Endothelial cell of umbilical vein (primary cell): Measurements from ENCODE around the gene SKIC8.

Experiments
- EZH2 ChIP-seq: IDR thresholded peaks from 2 replicates; pipeline ENCODE4 v1.6.1; 2012; ENCODE audit warnings: borderline replicate concordance, low read depth, mild to moderate bottlenecking, moderate library complexity, low read length, inconsistent platforms; ENCODE audit not compliant: severe bottlenecking
- JUN ChIP-seq: IDR thresholded peaks from 2 replicates; pipeline ENCODE4 v1.6.1; 2011; ENCODE audit warnings: borderline replicate concordance, low read depth; ENCODE audit not compliant: insufficient read length, insufficient read depth
- MYC ChIP-seq: IDR thresholded peaks from one replicate; pipeline ENCODE4 v1.6.1; 2011; ENCODE audit warnings: mild to moderate bottlenecking, low read depth, low read length
- POLR2AphosphoS5 ChIP-seq: IDR thresholded peaks from 2 replicates; pipeline ENCODE4 v1.6.1; 2012; ENCODE audit warnings: low read depth, mild to moderate bottlenecking, control low read depth, low read length, moderate library complexity; ENCODE audit not compliant: insufficient read depth
- TF ChIP-seq, protein P1 (sequence below), 2 donors: IDR thresholded peaks; 1 replicate in 1 of 2; 2 replicates in 1 of 2; pipeline ENCODE4 v1.5.1; 2011; ENCODE audit warnings: low read length in 2 of 2, mild to moderate bottlenecking in 2 of 2, moderate library complexity in 2 of 2, control low read depth in 1 of 2, inconsistent platforms in 1 of 2, low read depth in 1 of 2; ENCODE audit not compliant: insufficient read depth in 1 of 2; ENCODE audit errors: extremely low read depth in 1 of 2

DNA sequence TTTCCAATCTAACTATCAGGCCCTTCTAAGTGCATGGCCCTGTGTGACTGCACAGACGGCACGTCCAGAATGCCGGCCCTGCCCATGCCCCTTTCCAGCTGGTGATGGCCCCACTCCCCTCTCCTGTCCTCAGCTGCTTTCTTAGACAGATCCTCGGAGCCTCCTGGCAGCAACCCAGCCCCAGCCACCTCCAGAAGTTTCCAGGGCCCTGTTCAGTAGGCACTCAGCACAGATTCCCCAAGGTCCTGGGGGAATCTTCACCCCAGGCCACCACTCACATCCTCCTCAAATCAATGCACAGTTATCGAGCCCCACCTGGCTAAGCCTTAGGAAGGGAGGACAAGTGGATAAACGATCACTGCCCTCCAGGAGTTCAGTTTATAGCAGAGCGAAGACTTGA is 39.4 kb upstream of the SKIC8 start:
- no peak for TF ChIP-seq POLR2AphosphoS5
- TF ChIP-seq, protein P1, sequence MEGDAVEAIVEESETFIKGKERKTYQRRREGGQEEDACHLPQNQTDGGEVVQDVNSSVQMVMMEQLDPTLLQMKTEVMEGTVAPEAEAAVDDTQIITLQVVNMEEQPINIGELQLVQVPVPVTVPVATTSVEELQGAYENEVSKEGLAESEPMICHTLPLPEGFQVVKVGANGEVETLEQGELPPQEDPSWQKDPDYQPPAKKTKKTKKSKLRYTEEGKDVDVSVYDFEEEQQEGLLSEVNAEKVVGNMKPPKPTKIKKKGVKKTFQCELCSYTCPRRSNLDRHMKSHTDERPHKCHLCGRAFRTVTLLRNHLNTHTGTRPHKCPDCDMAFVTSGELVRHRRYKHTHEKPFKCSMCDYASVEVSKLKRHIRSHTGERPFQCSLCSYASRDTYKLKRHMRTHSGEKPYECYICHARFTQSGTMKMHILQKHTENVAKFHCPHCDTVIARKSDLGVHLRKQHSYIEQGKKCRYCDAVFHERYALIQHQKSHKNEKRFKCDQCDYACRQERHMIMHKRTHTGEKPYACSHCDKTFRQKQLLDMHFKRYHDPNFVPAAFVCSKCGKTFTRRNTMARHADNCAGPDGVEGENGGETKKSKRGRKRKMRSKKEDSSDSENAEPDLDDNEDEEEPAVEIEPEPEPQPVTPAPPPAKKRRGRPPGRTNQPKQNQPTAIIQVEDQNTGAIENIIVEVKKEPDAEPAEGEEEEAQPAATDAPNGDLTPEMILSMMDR (IDR thresholded peaks at IDR 0.05; ENCODE audit: extremely low read depth in 1 of 2, insufficient read depth in 1 of 2, low read depth in 1 of 2, low read length in 2 of 2): no peak
- TF ChIP-seq MYC: no peak
- no peak for TF ChIP-seq EZH2
- no peak for TF ChIP-seq JUN
